GM19468 (cell line): Measurements from ENCODE around the gene HMGA1.

ENCODE experiments used
- ATAC-seq: cut with Tn5 transposase; IDR thresholded peaks from one replicate; pipeline ENCODE4 v1.9.1; 2021; ENCODE audit warnings: mild to moderate bottlenecking, moderate library complexity, moderate number of reproducible peaks; ENCODE audit not compliant: unreplicated experiment; ENCODE audit errors: extremely low read depth

Gene HMGA1

GRCh38 chr6:34236443-34237315 is at the start of gene HMGA1:
TSS of gene HMGA1 (plus strand) at chr6:34236873. CDS start at chr6:34240781, 3,908 bp downstream.
- ATAC-seq, result peak; percentile 36

GRCh38 chr6:34189806-34190503 is 46.7 kb upstream of the HMGA1 start:
- no peak for ATAC-seq

GRCh38 chr6:34190504-34191122 is 46.1 kb upstream of the HMGA1 start:
- no peak for ATAC-seq

- no peak for ATAC-seq
These were observed 41.9 kb upstream of the HMGA1 start for GRCh38 chr6:34194772-34195171.

GRCh38 chr6:34195726-34196115 is 41.0 kb upstream of the HMGA1 start:
- no peak for ATAC-seq

- no peak for ATAC-seq
These were observed 40.4 kb upstream of the HMGA1 start for GRCh38 chr6:34196116-34196832.

- ATAC-seq, result no peak
These were observed 39.9 kb upstream of the HMGA1 start for GRCh38 chr6:34196833-34197195.

GRCh38 chr6:34200340-34200971 is 36.2 kb upstream of the HMGA1 start:
- no peak for ATAC-seq

- ATAC-seq, result no peak
These were observed 35.1 kb upstream of the HMGA1 start for GRCh38 chr6:34201455-34202107.

GRCh38 chr6:34202329-34203201 is 34.1 kb upstream of the HMGA1 start:
- ATAC-seq, result no peak

- ATAC-seq, result no peak
These were observed 32.0 kb upstream of the HMGA1 start for GRCh38 chr6:34204693-34205092.

GRCh38 chr6:34205466-34205865 is 31.2 kb upstream of the HMGA1 start:
- ATAC-seq, result no peak

- no peak for ATAC-seq
These were observed 30.8 kb upstream of the HMGA1 start for GRCh38 chr6:34205916-34206315.

- ATAC-seq, result no peak
These were observed 29.9 kb upstream of the HMGA1 start for GRCh38 chr6:34206726-34207125.

GRCh38 chr6:34207695-34208443 is 28.8 kb upstream of the HMGA1 start:
- no peak for ATAC-seq

GRCh38 chr6:34213772-34214171 is 22.9 kb upstream of the HMGA1 start:
- ATAC-seq, result no peak

- ATAC-seq, result no peak
These were observed 18.0 kb upstream of the HMGA1 start for GRCh38 chr6:34218691-34219090.

GRCh38 chr6:34223381-34223955 is 13.2 kb upstream of the HMGA1 start:
- ATAC-seq, result no peak
